GM20000 (cell line): ENCODE results near the gene PSKH1.
"Not testable (repeated sequence)": the region's sequence is repeated elsewhere in the genome, so short reads cannot be mapped to it uniquely, and the experiment has no call there.

Experiments
- DNase-seq: peaks from one replicate; pipeline ENCODE4 v3.0.0; 2012; ENCODE audit warnings: low spot score
- CTCF ChIP-seq: IDR thresholded peaks from 2 replicates; pipeline ENCODE4 v1.5.1; 2012; ENCODE audit warnings: mild to moderate bottlenecking, control low read depth; ENCODE audit errors: extremely low read depth, missing control alignments

The PSKH1 gene

GRCh38 chr16:67933805-67934204, 40.8 kb downstream of the PSKH1 start:
- TF ChIP-seq CTCF, result no peak
- DNase-seq, result no peak

- no peak for DNase-seq
- TF ChIP-seq CTCF, result no peak
Observed at GRCh38 chr16:67934306-67935100, 41.4 kb downstream of the PSKH1 start.

GRCh38 chr16:67935101-67935401, 42.0 kb downstream of the PSKH1 start:
- no peak for DNase-seq
- TF ChIP-seq CTCF, result no peak

- peak; percentile 96 for DNase-seq
- TF ChIP-seq CTCF, result no peak
Observed at GRCh38 chr16:67935402-67936123, 42.5 kb downstream of the PSKH1 start.

DNA sequence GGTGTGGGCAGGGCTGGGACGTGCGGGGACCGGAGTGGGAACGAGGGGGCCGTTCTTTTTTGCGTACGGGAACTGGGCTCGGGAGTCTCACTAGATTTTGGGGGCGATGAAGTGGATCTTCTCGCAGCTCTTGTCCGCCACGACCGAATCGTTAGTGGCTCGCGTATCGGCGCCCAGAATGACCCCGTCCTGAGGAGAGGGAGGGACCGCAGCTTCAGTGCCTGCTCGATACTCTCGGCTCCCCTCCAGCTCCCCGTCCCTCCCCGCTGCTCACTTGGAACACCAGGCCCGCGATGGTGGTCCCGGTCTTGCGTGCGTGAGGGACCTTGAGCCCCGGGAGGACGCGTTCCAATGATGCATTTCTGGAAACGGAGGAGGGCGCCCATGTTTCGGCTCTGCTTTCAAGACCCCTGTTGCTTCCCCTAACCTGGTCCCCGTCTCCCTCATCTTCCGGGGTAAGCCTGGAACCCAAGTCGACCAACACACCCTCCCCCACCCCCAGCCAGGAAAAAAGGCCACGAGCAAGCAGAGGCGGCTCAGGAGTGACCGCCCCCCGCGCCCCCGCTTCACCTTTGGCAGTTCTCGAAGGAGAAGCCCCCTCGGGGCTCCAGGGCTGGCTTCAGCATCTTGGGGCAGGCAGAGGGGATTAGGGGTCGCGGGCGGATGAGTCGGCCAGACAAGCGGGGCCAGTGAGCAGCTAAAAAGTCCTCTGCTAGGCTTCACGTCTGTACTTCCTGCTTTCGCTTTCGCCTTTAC, 43.2 kb downstream of the PSKH1 start, which contains the start of gene PSMB10:
PSMB10 (minus strand) TSS at position 727 of the 756 bp plus-strand sequence; CDS start at position 626, 101 bp downstream.
- peak; percentile 49 for DNase-seq
- TF ChIP-seq CTCF, result no peak

DNA sequence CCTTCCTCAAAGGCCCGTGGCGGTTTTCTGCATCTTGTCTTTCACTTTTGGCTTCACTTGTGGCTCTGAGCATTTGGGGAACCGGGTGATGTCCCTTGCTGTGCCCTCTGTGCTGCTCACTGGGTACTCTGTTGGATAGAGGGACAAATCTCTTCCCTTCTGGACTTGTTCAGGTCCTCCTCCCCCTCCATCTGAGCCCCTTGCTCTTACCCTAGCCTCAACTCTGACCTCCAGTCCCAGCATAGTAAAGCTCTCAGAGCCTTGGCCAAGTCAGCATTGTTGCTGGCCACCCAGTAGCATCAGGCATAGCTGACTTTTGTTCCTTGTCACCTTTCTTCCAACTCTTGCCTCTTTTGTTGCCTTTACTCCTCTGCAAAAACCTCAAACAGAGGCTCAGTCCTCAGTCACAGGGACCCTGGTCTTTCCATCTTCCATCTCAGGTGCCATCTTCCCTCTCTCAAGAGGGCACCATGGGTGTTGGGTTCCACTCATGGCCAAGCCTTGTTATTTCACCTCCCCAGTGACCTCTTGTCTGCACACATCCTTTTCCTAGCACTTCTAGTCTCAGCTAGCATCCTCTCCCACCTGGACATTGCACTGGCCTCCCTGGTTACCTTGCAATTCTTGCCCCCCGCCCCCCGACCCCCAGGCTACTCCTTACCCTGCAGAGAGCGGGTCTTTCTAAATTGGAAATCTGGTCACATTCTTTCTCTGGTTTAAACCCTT, 44.0 kb downstream of the PSKH1 start:
- peak; percentile 91 for DNase-seq
- TF ChIP-seq CTCF, result no peak

- DNase-seq, result not testable (repeated sequence)
Observed at GRCh38 chr16:67937713-67938112, 44.7 kb downstream of the PSKH1 start.
